ENCODE measurements around the gene FILIP1L. TPM values are rescaled to one million over a fixed set of nuclear protein-coding genes. Genes with fewer than 3 reads are reported as not detected.

The FILIP1L gene
- total RNA-seq, 2 experiments from 2014 or later = not detected

DNA sequence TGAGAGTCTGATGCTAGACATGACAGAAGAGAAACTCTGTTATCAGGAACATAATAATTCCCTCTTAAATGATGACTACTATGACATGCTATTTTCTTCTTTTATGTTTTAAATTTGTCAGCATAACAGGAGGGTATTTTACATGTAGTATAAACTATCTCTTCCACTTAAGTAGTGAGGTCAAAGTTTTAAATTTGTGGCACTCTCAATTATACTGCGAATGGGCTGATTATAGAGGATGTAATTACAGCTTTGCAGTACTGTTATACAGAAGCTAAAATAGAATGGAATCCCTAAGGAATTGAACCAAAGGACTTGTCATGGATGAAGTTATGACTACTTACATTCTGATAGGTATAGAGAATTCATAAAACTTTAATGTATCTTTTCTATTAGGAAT lies 262.3 kb downstream of the FILIP1L start:
- ChIA-PET POLR2A (no interaction called here), CTCF (ENCODE audit: unreplicated experiment) (no interaction called here)
- Histone ChIP-seq H3K36me3 (ENCODE audit: insufficient read depth, low read length) (no peaks in the 10 kb centered on the region), H2AFZ (ENCODE audit: low read length) (no peak overlapping the region), H3K9me2 (ENCODE audit: insufficient read depth, low read length) (no peaks in the 10 kb centered on the region), H3K27ac (ENCODE audit: low read depth, low read length, poor library complexity, severe bottlenecking) (no peak overlapping the region), H3K4me1 (ENCODE audit: insufficient read depth, low read length, poor library complexity, severe bottlenecking) (no peaks in the 10 kb centered on the region), H4K20me1 (ENCODE audit: insufficient read depth, low read length) (peaks cover 17% of the 10 kb centered on the region; the same call in 1 of the 2 replicates), H3K79me2 (ENCODE audit: insufficient read depth, low read depth, low read length) (peaks cover 5% of the 10 kb centered on the region; the same call in 1 of the 2 replicates), H3K4me3 (ENCODE audit: low read depth, low read length, poor library complexity, severe bottlenecking) (no peak overlapping the region), H3K4me2 (ENCODE audit: low read length) (no peak overlapping the region), H3K9me3 (ENCODE audit: low read length) (no peaks in the 10 kb centered on the region)
- no peak for TF ChIP-seq EZH2phosphoT487 (IDR thresholded peaks at IDR 0.05; ENCODE audit: borderline replicate concordance, low read depth, low read length)
- TF ChIP-seq, protein P1, sequence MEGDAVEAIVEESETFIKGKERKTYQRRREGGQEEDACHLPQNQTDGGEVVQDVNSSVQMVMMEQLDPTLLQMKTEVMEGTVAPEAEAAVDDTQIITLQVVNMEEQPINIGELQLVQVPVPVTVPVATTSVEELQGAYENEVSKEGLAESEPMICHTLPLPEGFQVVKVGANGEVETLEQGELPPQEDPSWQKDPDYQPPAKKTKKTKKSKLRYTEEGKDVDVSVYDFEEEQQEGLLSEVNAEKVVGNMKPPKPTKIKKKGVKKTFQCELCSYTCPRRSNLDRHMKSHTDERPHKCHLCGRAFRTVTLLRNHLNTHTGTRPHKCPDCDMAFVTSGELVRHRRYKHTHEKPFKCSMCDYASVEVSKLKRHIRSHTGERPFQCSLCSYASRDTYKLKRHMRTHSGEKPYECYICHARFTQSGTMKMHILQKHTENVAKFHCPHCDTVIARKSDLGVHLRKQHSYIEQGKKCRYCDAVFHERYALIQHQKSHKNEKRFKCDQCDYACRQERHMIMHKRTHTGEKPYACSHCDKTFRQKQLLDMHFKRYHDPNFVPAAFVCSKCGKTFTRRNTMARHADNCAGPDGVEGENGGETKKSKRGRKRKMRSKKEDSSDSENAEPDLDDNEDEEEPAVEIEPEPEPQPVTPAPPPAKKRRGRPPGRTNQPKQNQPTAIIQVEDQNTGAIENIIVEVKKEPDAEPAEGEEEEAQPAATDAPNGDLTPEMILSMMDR (conservative IDR thresholded peaks at IDR 0.05; ENCODE audit: low read length) = no peak
- DNase-seq (ENCODE audit: low spot score) = no peak
- BruUV-seq (replicated peaks) = no TSS peak
- intact Hi-C loops (cut with micrococcal nuclease; ENCODE audit: unreplicated experiment) = no loop called here

DNA sequence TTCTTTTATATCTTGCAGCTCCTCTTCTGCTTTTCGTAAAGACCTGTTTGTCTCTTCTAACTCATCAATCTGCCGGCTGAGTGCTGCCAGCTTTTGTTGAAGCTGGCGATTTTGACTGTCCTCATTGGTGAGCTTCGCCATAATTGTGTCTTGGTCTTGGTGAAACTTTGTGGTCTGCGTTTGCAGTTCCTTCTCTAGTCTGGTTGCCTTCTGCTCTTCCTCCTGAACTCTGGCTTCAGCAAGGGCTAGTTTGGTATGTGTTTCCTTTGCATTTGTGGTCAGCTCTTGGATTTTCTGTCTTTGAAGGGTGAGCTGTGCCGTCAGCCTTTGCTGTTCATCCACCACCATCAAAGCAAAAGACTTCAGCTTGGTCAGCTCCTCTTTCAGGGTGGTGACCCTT lies 263.7 kb downstream of the FILIP1L start:
- TF ChIP-seq, protein P1 (conservative IDR thresholded peaks at IDR 0.05; ENCODE audit: low read length) = no peak
- TF ChIP-seq EZH2phosphoT487 (IDR thresholded peaks at IDR 0.05; ENCODE audit: borderline replicate concordance, low read depth, low read length) = no peak
- Histone ChIP-seq H3K27ac (ENCODE audit: low read depth, low read length, poor library complexity, severe bottlenecking) (no peak overlapping the region), H3K36me3 (ENCODE audit: insufficient read depth, low read length) (no peaks in the 10 kb centered on the region), H3K4me3 (ENCODE audit: low read depth, low read length, poor library complexity, severe bottlenecking) (no peak overlapping the region), H4K20me1 (ENCODE audit: insufficient read depth, low read length) (peaks cover 20% of the 10 kb centered on the region; the same call in 1 of the 2 replicates), H3K4me2 (ENCODE audit: low read length) (no peak overlapping the region), H3K9me3 (ENCODE audit: low read length) (no peaks in the 10 kb centered on the region), H3K4me1 (ENCODE audit: insufficient read depth, low read length, poor library complexity, severe bottlenecking) (no peaks in the 10 kb centered on the region), H3K9me2 (ENCODE audit: insufficient read depth, low read length) (no peaks in the 10 kb centered on the region), H2AFZ (ENCODE audit: low read length) (no peak overlapping the region), H3K79me2 (ENCODE audit: insufficient read depth, low read depth, low read length) (peaks cover 5% of the 10 kb centered on the region; the same call in 1 of the 2 replicates)
- ChIA-PET POLR2A (interaction anchor here (0.8 to 1.4 kb wide), 4 partner anchors 9 to 41 kb away, joined by 3 to 5 read pairs (median 3); no protein-coding TSS in a partner anchor), CTCF (ENCODE audit: unreplicated experiment) (no interaction called here)
- no TSS peak for BruUV-seq (replicated peaks)
- intact Hi-C loops (cut with micrococcal nuclease; ENCODE audit: unreplicated experiment) = no loop called here
- DNase-seq (ENCODE audit: low spot score) = no peak

DNA sequence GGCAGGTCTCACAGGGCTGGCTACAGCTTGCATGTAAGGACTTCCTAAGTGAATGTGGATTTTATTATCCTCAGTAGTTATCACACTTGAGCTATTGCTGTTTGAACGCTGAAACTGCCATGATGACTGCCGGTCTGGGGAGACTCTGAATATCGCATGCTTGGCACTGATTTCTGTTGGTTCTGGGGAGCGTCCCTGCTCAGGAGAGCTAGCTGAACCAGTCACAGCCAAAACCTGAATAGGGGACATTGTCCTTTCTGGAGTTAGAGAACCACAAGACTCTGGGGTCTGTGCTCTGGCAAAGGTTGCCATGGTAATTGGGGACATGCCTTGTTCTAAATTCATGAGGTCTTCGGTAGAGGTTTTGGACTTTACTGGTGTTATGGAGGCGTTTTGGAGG lies 265.9 kb downstream of the FILIP1L start:
- TF ChIP-seq EZH2phosphoT487 (IDR thresholded peaks at IDR 0.05; ENCODE audit: borderline replicate concordance, low read depth, low read length) = no peak
- TF ChIP-seq, protein P1 (conservative IDR thresholded peaks at IDR 0.05; ENCODE audit: low read length) = no peak
- H3K9me3 ChIP-seq (ENCODE audit: low read length) = no peaks in the 10 kb centered on the region
- H3K4me2 ChIP-seq (ENCODE audit: low read length) = no peak overlapping the region
- no peak overlapping the region for H3K4me3 ChIP-seq (ENCODE audit: low read depth, low read length, poor library complexity, severe bottlenecking)
- H2AFZ ChIP-seq (ENCODE audit: low read length) = no peak overlapping the region
- no peaks in the 10 kb centered on the region for H3K36me3 ChIP-seq (ENCODE audit: insufficient read depth, low read length)
- no peak overlapping the region for H3K27ac ChIP-seq (ENCODE audit: low read depth, low read length, poor library complexity, severe bottlenecking)
- intact Hi-C loops (cut with micrococcal nuclease; ENCODE audit: unreplicated experiment) = no loop called here
- CTCF ChIA-PET (ENCODE audit: unreplicated experiment) = no interaction called here
- H3K4me1 ChIP-seq (ENCODE audit: insufficient read depth, low read length, poor library complexity, severe bottlenecking) = no peaks in the 10 kb centered on the region
- peaks cover 35% of the 10 kb centered on the region; the same call in 1 of the 2 replicates for H4K20me1 ChIP-seq (ENCODE audit: insufficient read depth, low read length)
- POLR2A ChIA-PET = no interaction called here
- H3K79me2 ChIP-seq (ENCODE audit: insufficient read depth, low read depth, low read length) = peaks cover 5% of the 10 kb centered on the region; the same call in 1 of the 2 replicates
- no peaks in the 10 kb centered on the region for H3K9me2 ChIP-seq (ENCODE audit: insufficient read depth, low read length)
- BruUV-seq (replicated peaks) = no TSS peak
- DNase-seq (ENCODE audit: low spot score) = no peak
